Epidermal melanocyte (primary cell): ENCODE measurements around the gene CD180.

ENCODE experiments used
- DNase-seq: peaks from one replicate; pipeline ENCODE4 v3.0.0; 2011; ENCODE audit warnings: low spot score; ENCODE audit not compliant: insufficient read length

CD180 gene

GRCh38 chr5:67196537-67197059 lies at the start of gene CD180:
Gene CD180, minus strand, starts transcription at chr5:67196799. Its CDS starts 158 bp downstream, at chr5:67196641.
- DNase-seq: no peak

- peak; percentile 27 for DNase-seq
Observed at GRCh38 chr5:67246108-67246507, 49.5 kb upstream of the CD180 start.

GRCh38 chr5:67245259-67245846 lies 48.8 kb upstream of the CD180 start:
- no peak for DNase-seq

GRCh38 chr5:67244345-67244793 lies 47.8 kb upstream of the CD180 start:
- no peak for DNase-seq

- DNase-seq: no peak
Observed at GRCh38 chr5:67243944-67244343, 47.3 kb upstream of the CD180 start.

GRCh38 chr5:67243349-67243748 lies 46.8 kb upstream of the CD180 start:
- no peak for DNase-seq

GRCh38 chr5:67241326-67241725 lies 44.7 kb upstream of the CD180 start:
- DNase-seq: no peak

- no peak for DNase-seq
Observed at GRCh38 chr5:67240846-67241245, 44.2 kb upstream of the CD180 start.

GRCh38 chr5:67240065-67240464 lies 43.5 kb upstream of the CD180 start:
- DNase-seq: no peak

GRCh38 chr5:67238191-67238590 lies 41.6 kb upstream of the CD180 start:
- no peak for DNase-seq

- DNase-seq: no peak
Observed at GRCh38 chr5:67235399-67236110, 39.0 kb upstream of the CD180 start.

GRCh38 chr5:67234671-67235176 lies 38.1 kb upstream of the CD180 start:
- no peak for DNase-seq

GRCh38 chr5:67233075-67233474 lies 36.5 kb upstream of the CD180 start:
- DNase-seq: no peak

- no peak for DNase-seq
Observed at GRCh38 chr5:67223211-67223610, 26.6 kb upstream of the CD180 start.

GRCh38 chr5:67222243-67223025 lies 25.8 kb upstream of the CD180 start:
- no peak for DNase-seq

GRCh38 chr5:67221487-67222242 lies 25.1 kb upstream of the CD180 start:
- DNase-seq: no peak

GRCh38 chr5:67216564-67216963 lies 20.0 kb upstream of the CD180 start:
- no peak for DNase-seq

- no peak for DNase-seq
Observed at GRCh38 chr5:67215519-67216471, 19.2 kb upstream of the CD180 start.

- no peak for DNase-seq
Observed at GRCh38 chr5:67214707-67215447, 18.3 kb upstream of the CD180 start.
